Cardiac fibroblast (primary cell): ENCODE data around the gene SCMH1.
"Not testable (repeated sequence)": the region's sequence is repeated elsewhere in the genome, so short reads cannot be mapped to it uniquely, and the experiment has no call there.

Experiments
- DNase-seq, 2 donors: peaks; one replicate each; pipeline versions ENCODE4 v3.0.0 to v3.0.0-alpha.2; 2010; ENCODE audit warnings: low read depth in 2 of 2
- H3K4me3 ChIP-seq, 2 donors: replicated peaks in 1 of 2; 1 replicate in 1 of 2; 2 replicates in 1 of 2; pipeline ENCODE4 v1.5.1; 2011; ENCODE audit warnings: low read depth in 2 of 2, low read length in 2 of 2, mild to moderate bottlenecking in 2 of 2, moderate library complexity in 1 of 2
- CTCF ChIP-seq: IDR thresholded peaks from one replicate; pipeline ENCODE4 v1.5.1; 2011; ENCODE audit warnings: low read depth, mild to moderate bottlenecking, low read length, inconsistent platforms

SCMH1 gene

DNA sequence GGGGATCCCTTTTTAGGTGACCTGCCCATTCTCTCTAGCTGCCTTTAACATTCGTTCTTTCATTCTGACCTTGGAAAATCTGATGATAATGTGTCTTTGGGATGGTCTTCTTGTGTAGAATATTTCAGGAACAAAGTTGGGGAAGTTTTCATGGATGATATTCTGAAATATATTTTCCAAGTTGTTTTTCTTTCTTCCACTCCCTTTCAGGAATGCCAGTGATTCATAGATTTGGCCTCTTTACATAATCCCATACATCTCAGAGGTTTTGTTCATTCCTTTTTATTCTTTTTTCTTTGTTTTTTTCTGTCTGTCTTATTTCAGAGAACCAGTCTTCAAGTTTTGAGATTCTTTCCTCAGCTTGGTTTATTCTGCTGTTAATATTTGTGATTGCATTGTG is 13.9 kb upstream of the SCMH1 start:
- no peak overlapping the region for H3K4me3 ChIP-seq
- DNase-seq: peak; percentile 13 to 28
- no peak for TF ChIP-seq CTCF

DNA sequence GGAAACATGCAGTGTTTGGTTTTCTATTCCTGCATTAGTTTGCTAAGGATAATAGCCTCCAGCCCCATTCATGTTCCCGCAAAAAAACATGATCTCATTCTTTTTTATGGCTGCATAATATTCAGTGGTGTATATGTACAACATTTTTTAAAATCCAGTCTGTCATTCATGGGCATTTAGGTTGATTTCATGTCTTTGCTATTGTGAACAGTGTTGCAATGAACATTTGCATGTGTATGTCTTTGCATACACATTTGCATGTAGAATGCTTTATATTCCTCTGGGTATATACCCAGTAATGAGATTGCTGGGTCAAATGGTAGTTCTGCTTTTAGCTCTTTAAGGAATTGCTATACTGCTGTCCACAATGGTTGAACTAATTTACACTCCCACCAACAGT is 9.0 kb upstream of the SCMH1 start:
- not testable (repeated sequence) for H3K4me3 ChIP-seq, DNase-seq

- no peak for TF ChIP-seq CTCF
- DNase-seq: no peak
- H3K4me3 ChIP-seq: no peak overlapping the region
These were observed 7.2 kb upstream of the SCMH1 start for GRCh38 chr1:41249319-41249718.

- no peak overlapping the region for H3K4me3 ChIP-seq
- no peak for TF ChIP-seq CTCF
- no peak for DNase-seq
These were observed 4.5 kb upstream of the SCMH1 start for GRCh38 chr1:41246568-41246967.

GRCh38 chr1:41245659-41246058 is 3.6 kb upstream of the SCMH1 start:
- no peak overlapping the region for H3K4me3 ChIP-seq
- DNase-seq: peak in 1 of 2 donors; percentile 46
- no peak for TF ChIP-seq CTCF

GRCh38 chr1:41243079-41243385 is 926 bp upstream of the SCMH1 start:
- H3K4me3 ChIP-seq: no peak overlapping the region
- TF ChIP-seq CTCF: no peak
- no peak for DNase-seq

DNA sequence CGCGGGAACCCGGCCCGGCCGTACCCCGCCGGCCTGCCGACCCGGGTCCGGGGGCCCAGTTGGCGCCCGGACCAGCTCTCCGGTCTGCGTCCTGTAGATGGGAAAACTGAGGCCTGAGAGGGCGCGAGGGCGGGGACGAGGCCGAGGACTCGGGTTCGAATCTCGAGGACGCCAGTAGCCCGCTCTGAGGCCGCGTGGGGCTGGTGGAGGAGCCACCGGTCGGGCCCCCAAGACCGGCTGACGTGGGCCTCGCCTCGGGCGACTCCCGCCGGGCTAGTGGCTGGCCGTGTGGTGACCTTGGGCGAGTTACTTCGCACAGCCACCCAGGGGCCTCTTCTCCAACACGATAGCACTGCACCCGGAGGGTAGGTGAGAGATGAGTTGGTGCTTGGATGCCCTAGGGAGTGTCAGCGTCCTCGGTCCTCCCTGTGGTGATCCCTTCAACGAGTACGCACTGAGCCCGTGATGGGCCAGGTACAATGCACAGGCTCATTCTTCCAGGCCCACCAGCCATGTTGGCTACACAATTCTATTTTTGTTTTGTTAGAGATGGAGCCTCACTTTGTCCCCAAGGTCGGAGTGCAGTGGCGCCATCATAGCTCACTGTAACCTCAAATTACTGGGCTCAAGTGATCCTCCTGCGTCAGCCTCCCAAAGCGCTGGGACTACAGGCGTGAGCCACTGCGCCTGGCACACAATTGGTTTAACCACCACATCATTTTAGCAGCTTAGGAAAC is 404 bp upstream of the SCMH1 start:
- H3K4me3 ChIP-seq: peak overlapping the region; percentile 57 to 66
- no peak for DNase-seq
- no peak for TF ChIP-seq CTCF
